Neural cell (in vitro differentiated cells): ENCODE data around the gene POU6F2. TPM values are rescaled to one million over a fixed set of nuclear protein-coding genes. Genes with fewer than 3 reads are reported as not detected.

Source experiments
- H2AFZ ChIP-seq: fragments of 200-600, 300-800 bp; sonication (generic), shearing (Covaris generic); 2 replicates; pipeline ENCODE4 v1.6.0; 2014; ENCODE audit warnings: low read depth, mild to moderate bottlenecking, antibody characterized with exemption, low read length, moderate library complexity
- H3F3A ChIP-seq: fragments of 200-600 bp; shearing (Covaris generic); 2 replicates; pipeline ENCODE4 v1.6.1; 2016; ENCODE audit warnings: mild to moderate bottlenecking, moderate library complexity, mixed read lengths, antibody characterized with exemption, low read length; ENCODE audit not compliant: insufficient read depth, poor library complexity, severe bottlenecking
- H3K27ac ChIP-seq: fragments of 200-600, 300-800 bp; sonication (generic), shearing (Covaris generic); 2 replicates; pipeline ENCODE4 v1.5.1; 2014; ENCODE audit warnings: mild to moderate bottlenecking, low read length, moderate library complexity
- H3K27me3 ChIP-seq: fragments of 300-800, 200-600 bp; sonication (generic), shearing (Covaris generic); 2 replicates; pipeline ENCODE4 v1.6.0; 2014; ENCODE audit warnings: mild to moderate bottlenecking, low read depth, low read length, moderate library complexity; ENCODE audit not compliant: insufficient read depth
- H3K36me3 ChIP-seq: fragments of 300-800, 200-600 bp; sonication (generic), shearing (Covaris generic); 2 replicates; pipeline ENCODE4 v1.5.1; 2014; ENCODE audit warnings: mild to moderate bottlenecking, antibody characterized with exemption, low read length, moderate library complexity; ENCODE audit not compliant: insufficient read depth
- H3K4me2 ChIP-seq: fragments of 300-800, 200-600 bp; sonication (generic), shearing (Covaris generic); 2 replicates; pipeline ENCODE4 v1.6.0; 2014; ENCODE audit warnings: mild to moderate bottlenecking, low read length
- H3K4me3 ChIP-seq: fragments of 300-800, 200-600 bp; sonication (generic), shearing (Covaris generic); 2 replicates; pipeline ENCODE4 v1.5.1; 2014; ENCODE audit warnings: mild to moderate bottlenecking, low read length, moderate library complexity
- H3K79me2 ChIP-seq: fragments of 200-600 bp; shearing (Covaris generic); replicated peaks from 2 replicates; pipeline ENCODE4 v1.6.0; 2014; ENCODE audit warnings: mild to moderate bottlenecking, low read length, moderate library complexity; ENCODE audit not compliant: insufficient read depth
- H3K9ac ChIP-seq: fragments of 300-800, 200-600 bp; sonication (generic), shearing (Covaris generic); 2 replicates; pipeline ENCODE4 v1.6.1; 2016; ENCODE audit warnings: mild to moderate bottlenecking, low read length, mixed read lengths
- H3K9me2 ChIP-seq: fragments of 200-600 bp; shearing (Covaris generic); 2 replicates; pipeline ENCODE4 v1.6.1; 2016; ENCODE audit warnings: mild to moderate bottlenecking, low read length, mixed read lengths; ENCODE audit not compliant: insufficient read depth
- H3K9me3 ChIP-seq: fragments of 200-600, 300-800 bp; sonication (generic), shearing (Covaris generic); 2 replicates; pipeline ENCODE4 v1.6.1; 2016; ENCODE audit warnings: mild to moderate bottlenecking, mixed run types, low read length, moderate library complexity, mixed read lengths
- H4K20me1 ChIP-seq: fragments of 200-600 bp; shearing (Covaris generic); 2 replicates; pipeline ENCODE4 v1.6.1; 2016; ENCODE audit warnings: mild to moderate bottlenecking, mixed run types; ENCODE audit not compliant: insufficient read depth
- EP300 ChIP-seq: fragments of 450-650 bp; conservative IDR thresholded peaks from 2 replicates; pipeline ENCODE4 v1.6.1; 2014; ENCODE audit warnings: antibody characterized with exemption, mild to moderate bottlenecking, moderate library complexity; ENCODE audit not compliant: poor library complexity, severe bottlenecking
- EZH2 ChIP-seq: fragments of 200-600, 300-800 bp; shearing (Covaris generic), sonication (generic); IDR thresholded peaks from 2 replicates; pipeline ENCODE4 v1.6.1; 2014; ENCODE audit warnings: antibody characterized with exemption, low read length, borderline replicate concordance, mild to moderate bottlenecking; ENCODE audit not compliant: insufficient read depth, poor library complexity, severe bottlenecking
- MXI1 ChIP-seq: fragments of 450-650 bp; conservative IDR thresholded peaks from 2 replicates; pipeline ENCODE4 v1.6.1; 2014; ENCODE audit warnings: antibody characterized with exemption, mild to moderate bottlenecking; ENCODE audit not compliant: poor library complexity, severe bottlenecking
- POLR2AphosphoS5 ChIP-seq: IDR thresholded peaks from 2 replicates; pipeline ENCODE4 v1.6.1; 2012
- RAD21 ChIP-seq: fragments of 450-650 bp; conservative IDR thresholded peaks from 2 replicates; pipeline ENCODE4 v1.6.1; 2014; ENCODE audit warnings: antibody characterized with exemption, mild to moderate bottlenecking, moderate library complexity
- SMC3 ChIP-seq: fragments of 450-650 bp; conservative IDR thresholded peaks from 2 replicates; pipeline ENCODE4 v1.6.1; 2014; ENCODE audit warnings: antibody characterized with exemption, mild to moderate bottlenecking, moderate library complexity; ENCODE audit not compliant: poor library complexity
- TAF1 ChIP-seq: IDR thresholded peaks from 2 replicates; pipeline ENCODE4 v1.6.1; 2012; ENCODE audit warnings: low read depth
- polyA plus RNA-seq: library from polyadenylated mRNA; depleted of rRNA; stranded (reverse); fragments of >200 nt; gene quantifications from 2 replicates; pipeline ENCODE4 v1.2.3, GENCODE V29; 2014
- TF ChIP-seq, protein P1 (sequence below): IDR thresholded peaks from 2 replicates; pipeline ENCODE4 v1.6.1; 2012; ENCODE audit warnings: borderline replicate concordance
- TF ChIP-seq, protein P2 (sequence below): fragments of 450-650 bp; IDR thresholded peaks from 2 replicates; pipeline ENCODE4 v1.5.1; 2014; ENCODE audit warnings: antibody characterized with exemption, mild to moderate bottlenecking, moderate library complexity; ENCODE audit not compliant: poor library complexity, severe bottlenecking

The POU6F2 gene
- polyA plus RNA-seq, 1 donor from 2014 or later, result 2.8 TPM

DNA sequence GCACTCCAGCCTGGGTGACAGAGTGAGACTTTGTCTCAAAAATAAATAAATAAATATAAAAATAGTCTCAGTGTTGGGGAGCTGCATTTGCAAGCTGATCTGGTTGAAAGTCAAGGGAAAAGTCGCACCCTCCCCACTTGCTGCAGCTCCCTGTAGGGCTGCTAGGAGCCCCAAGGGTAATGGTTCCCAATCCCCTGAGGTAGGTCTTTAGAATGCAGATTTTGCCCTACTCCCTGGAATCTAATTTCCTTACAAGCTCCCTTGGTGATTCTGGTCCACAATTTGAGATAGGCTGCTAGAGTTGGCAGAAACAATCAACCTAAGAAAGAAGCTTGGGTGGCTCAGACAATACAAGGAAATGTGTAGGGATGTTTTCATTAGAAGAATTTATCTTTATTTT is 356.0 kb downstream of the POU6F2 start:
- Histone ChIP-seq H3K4me2 (no peak overlapping the region), H3K9me2 (no peaks in the 10 kb centered on the region), H3K9ac (no peak overlapping the region), H3K27ac (no peak overlapping the region), H3K4me3 (no peak overlapping the region), H2AFZ (no peak overlapping the region), H3K79me2 (no peaks in the 10 kb centered on the region), H3K9me3 (no peaks in the 10 kb centered on the region), H3K36me3 (no peaks in the 10 kb centered on the region), H4K20me1 (no peaks in the 10 kb centered on the region), H3K27me3 (no peaks in the 10 kb centered on the region), H3F3A (no peaks in the 10 kb centered on the region)
- TF ChIP-seq TAF1, result no peak

DNA sequence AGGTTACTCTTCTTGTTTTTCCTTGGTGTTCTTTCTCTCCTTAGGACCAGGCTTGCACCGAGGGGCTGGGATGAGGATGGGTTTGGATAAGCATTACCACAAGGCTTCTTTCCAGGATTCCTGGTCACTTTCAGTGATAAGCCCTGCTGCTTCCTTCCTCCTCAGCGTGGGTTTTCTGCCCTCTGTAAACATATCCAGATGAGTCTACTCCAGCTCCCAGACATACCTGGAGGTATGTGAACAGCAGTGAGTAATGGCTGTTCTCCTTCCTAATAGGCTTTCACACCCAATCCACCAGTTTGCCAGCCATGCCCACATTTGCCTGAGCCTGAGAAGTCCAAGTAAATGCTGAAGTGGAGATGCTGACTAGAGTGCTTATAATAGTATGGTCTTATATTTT is 358.7 kb downstream of the POU6F2 start:
- Histone ChIP-seq H3K36me3 (no peaks in the 10 kb centered on the region), H3K27ac (no peak overlapping the region), H3K9ac (no peak overlapping the region), H2AFZ (no peak overlapping the region), H3K4me2 (no peak overlapping the region), H3K9me2 (no peaks in the 10 kb centered on the region), H3K79me2 (no peaks in the 10 kb centered on the region), H3K9me3 (no peaks in the 10 kb centered on the region), H3K27me3 (no peaks in the 10 kb centered on the region), H4K20me1 (no peaks in the 10 kb centered on the region), H3K4me3 (no peak overlapping the region), H3F3A (no peaks in the 10 kb centered on the region)
- no peak for TF ChIP-seq EZH2
- no peak for TF ChIP-seq EP300
- TF ChIP-seq SMC3, result no peak
- TF ChIP-seq RAD21, result no peak
- no peak for TF ChIP-seq POLR2AphosphoS5
- no peak for TF ChIP-seq TAF1
- no peak for TF ChIP-seq MXI1
- TF ChIP-seq, protein P1, sequence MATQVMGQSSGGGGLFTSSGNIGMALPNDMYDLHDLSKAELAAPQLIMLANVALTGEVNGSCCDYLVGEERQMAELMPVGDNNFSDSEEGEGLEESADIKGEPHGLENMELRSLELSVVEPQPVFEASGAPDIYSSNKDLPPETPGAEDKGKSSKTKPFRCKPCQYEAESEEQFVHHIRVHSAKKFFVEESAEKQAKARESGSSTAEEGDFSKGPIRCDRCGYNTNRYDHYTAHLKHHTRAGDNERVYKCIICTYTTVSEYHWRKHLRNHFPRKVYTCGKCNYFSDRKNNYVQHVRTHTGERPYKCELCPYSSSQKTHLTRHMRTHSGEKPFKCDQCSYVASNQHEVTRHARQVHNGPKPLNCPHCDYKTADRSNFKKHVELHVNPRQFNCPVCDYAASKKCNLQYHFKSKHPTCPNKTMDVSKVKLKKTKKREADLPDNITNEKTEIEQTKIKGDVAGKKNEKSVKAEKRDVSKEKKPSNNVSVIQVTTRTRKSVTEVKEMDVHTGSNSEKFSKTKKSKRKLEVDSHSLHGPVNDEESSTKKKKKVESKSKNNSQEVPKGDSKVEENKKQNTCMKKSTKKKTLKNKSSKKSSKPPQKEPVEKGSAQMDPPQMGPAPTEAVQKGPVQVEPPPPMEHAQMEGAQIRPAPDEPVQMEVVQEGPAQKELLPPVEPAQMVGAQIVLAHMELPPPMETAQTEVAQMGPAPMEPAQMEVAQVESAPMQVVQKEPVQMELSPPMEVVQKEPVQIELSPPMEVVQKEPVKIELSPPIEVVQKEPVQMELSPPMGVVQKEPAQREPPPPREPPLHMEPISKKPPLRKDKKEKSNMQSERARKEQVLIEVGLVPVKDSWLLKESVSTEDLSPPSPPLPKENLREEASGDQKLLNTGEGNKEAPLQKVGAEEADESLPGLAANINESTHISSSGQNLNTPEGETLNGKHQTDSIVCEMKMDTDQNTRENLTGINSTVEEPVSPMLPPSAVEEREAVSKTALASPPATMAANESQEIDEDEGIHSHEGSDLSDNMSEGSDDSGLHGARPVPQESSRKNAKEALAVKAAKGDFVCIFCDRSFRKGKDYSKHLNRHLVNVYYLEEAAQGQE, result no peak
- TF ChIP-seq, protein P2, sequence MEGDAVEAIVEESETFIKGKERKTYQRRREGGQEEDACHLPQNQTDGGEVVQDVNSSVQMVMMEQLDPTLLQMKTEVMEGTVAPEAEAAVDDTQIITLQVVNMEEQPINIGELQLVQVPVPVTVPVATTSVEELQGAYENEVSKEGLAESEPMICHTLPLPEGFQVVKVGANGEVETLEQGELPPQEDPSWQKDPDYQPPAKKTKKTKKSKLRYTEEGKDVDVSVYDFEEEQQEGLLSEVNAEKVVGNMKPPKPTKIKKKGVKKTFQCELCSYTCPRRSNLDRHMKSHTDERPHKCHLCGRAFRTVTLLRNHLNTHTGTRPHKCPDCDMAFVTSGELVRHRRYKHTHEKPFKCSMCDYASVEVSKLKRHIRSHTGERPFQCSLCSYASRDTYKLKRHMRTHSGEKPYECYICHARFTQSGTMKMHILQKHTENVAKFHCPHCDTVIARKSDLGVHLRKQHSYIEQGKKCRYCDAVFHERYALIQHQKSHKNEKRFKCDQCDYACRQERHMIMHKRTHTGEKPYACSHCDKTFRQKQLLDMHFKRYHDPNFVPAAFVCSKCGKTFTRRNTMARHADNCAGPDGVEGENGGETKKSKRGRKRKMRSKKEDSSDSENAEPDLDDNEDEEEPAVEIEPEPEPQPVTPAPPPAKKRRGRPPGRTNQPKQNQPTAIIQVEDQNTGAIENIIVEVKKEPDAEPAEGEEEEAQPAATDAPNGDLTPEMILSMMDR, result no peak

DNA sequence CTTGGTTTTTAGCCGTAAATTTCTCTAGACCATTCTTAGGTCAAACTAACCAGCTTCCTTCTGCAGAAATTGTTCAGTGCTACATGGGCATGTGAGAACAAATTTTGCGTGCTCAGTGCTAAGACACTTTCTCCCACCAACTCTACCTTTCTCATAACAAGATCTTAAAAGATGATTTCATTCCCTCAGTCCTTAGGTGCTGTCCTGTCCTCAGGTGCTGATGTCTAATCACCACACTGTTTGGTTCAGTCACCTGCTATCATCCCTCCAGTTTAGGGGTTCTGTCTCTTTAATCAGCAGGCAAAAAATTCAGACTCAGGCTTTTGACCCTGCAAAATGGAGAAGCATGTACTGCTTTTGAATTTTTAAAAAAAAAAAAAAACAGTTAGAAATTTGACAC is 361.0 kb downstream of the POU6F2 start:
- no peaks in the 10 kb centered on the region for H3F3A ChIP-seq
- H3K9ac ChIP-seq, result no peak overlapping the region
- TF ChIP-seq POLR2AphosphoS5, result no peak
- TF ChIP-seq, protein P2, result no peak
- H3K9me3 ChIP-seq, result no peaks in the 10 kb centered on the region
- H2AFZ ChIP-seq, result no peak overlapping the region
- H4K20me1 ChIP-seq, result no peaks in the 10 kb centered on the region
- H3K9me2 ChIP-seq, result no peaks in the 10 kb centered on the region
- H3K4me3 ChIP-seq, result no peak overlapping the region
- no peaks in the 10 kb centered on the region for H3K27me3 ChIP-seq
- H3K79me2 ChIP-seq, result no peaks in the 10 kb centered on the region
- no peak overlapping the region for H3K27ac ChIP-seq
- no peak overlapping the region for H3K4me2 ChIP-seq
- no peaks in the 10 kb centered on the region for H3K36me3 ChIP-seq
